Measurements from ENCODE around the gene RCN2.

RCN2 gene

GRCh38 chr15:76976572-76977270 is 45.2 kb downstream of the RCN2 start:
- DNase-seq: no peak

GRCh38 chr15:76978522-76979330 is 47.2 kb downstream of the RCN2 start:
- DNase-seq: no peak

GRCh38 chr15:76979331-76979925 is 47.9 kb downstream of the RCN2 start:
- DNase-seq: no peak

GRCh38 chr15:76979996-76980520 is 48.5 kb downstream of the RCN2 start:
- no peak for DNase-seq

- DNase-seq: no peak
Observed at GRCh38 chr15:76982356-76982755, 50.8 kb downstream of the RCN2 start.

GRCh38 chr15:76982756-76983155 is 51.2 kb downstream of the RCN2 start:
- DNase-seq: no peak

- no peak for DNase-seq
Observed at GRCh38 chr15:76983590-76984375, 52.2 kb downstream of the RCN2 start.

- DNase-seq: no peak
Observed at GRCh38 chr15:76986743-76987142, 55.2 kb downstream of the RCN2 start.

GRCh38 chr15:76987276-76987675 is 55.7 kb downstream of the RCN2 start:
- no peak for DNase-seq

- no peak for DNase-seq
Observed at GRCh38 chr15:76987896-76988860, 56.6 kb downstream of the RCN2 start.

- DNase-seq: no peak
Observed at GRCh38 chr15:76988867-76989780, 57.6 kb downstream of the RCN2 start.

GRCh38 chr15:76991048-76991447 is 59.5 kb downstream of the RCN2 start:
- no peak for DNase-seq

- DNase-seq: no peak
Observed at GRCh38 chr15:76991741-76992645, 60.4 kb downstream of the RCN2 start.

GRCh38 chr15:76993114-76993725 is 61.7 kb downstream of the RCN2 start:
- no peak for DNase-seq

GRCh38 chr15:76994001-76994400 is 62.5 kb downstream of the RCN2 start:
- no peak for DNase-seq

GRCh38 chr15:76994496-76994895 is 62.9 kb downstream of the RCN2 start:
- DNase-seq: no peak

GRCh38 chr15:76994971-76995945 is 63.7 kb downstream of the RCN2 start, which contains the start of gene PSTPIP1:
TSS of gene PSTPIP1 (plus strand) at chr15:76995126. CDS start at chr15:76995574, 448 bp downstream.
- peak in 1 of 2 experiments; percentile 5 for DNase-seq
